HG03097 (cell line): ENCODE data around the gene CRYL1.

Experiments used
- ATAC-seq: cut with Tn5 transposase; IDR thresholded peaks from one replicate; pipeline ENCODE4 v1.9.1; 2021; ENCODE audit not compliant: unreplicated experiment, low FRiP score

The CRYL1 gene

DNA sequence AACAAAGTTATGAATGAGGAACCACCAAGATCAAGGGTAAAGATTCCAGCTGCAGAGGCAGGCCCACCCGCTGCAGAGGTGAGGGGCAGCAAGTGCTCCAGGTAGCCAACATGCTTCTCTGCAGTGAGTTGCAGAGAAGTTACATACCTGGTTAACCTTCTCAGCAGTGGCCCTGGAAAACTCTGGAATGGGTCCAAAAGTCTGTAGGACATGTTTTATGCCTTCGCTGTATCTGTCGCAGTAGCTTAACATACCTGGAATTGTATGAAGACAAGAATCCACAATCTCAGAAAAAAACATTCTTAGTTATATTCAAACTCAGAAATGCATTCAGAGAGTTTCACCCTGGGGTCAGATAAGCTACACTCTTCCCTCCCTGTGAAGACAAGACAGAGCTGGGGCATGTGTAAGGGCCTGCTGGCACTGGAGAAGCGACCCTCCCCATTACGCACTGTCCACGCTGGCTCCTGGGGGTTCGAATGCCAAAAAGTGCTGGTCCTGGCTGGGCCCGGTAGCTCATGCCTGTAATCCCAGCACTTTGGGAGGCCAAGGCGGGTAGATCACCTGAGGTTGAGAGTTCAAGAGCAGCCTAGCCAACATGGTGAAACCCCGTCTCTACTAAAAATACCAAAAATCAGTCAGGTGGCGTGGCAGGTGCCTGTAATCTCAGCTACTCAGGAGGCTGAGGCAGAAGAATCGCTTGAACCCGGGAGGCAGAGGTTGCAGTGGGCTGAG, 121.0 kb downstream of the CRYL1 start:
- no peak for ATAC-seq

DNA sequence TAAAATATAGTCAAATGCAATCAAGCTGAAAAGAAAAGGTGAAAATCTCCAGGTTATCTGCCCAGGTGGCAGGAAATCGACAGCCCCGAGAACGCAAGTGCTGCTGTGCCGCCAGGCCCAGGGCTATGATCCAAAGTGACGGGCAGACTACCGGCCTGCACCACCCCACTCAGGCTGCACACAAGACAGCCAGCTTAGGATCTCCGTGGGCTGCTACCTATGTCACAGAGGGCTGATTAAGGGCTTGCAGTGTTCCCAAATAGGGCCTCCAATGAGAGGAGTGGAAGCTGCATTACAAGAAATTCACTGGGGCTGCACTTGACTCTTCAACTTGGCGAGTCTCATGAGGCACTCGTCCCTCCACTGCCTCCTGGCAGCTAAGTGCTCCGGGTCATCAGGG, 121.8 kb downstream of the CRYL1 start:
- no peak for ATAC-seq

DNA sequence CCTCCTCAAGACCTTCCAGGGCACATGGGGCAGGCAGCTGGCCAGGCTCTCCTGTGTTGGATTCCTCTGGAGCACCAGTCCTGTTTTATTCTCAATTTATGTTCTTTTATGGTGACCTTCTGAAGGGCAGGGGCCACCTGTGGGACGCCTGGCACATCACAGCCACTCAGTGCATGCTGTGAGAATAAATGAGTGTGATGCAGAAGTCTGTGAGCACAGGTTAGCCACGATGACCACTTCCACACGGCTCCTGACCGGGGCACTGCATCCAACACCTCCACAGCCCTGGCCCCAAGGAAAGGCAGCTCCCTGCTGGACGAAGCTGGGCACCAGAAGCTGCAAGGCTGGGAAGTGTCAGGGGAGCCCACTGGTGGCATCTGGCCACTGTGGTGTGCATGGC, 122.8 kb downstream of the CRYL1 start:
- no peak for ATAC-seq

DNA sequence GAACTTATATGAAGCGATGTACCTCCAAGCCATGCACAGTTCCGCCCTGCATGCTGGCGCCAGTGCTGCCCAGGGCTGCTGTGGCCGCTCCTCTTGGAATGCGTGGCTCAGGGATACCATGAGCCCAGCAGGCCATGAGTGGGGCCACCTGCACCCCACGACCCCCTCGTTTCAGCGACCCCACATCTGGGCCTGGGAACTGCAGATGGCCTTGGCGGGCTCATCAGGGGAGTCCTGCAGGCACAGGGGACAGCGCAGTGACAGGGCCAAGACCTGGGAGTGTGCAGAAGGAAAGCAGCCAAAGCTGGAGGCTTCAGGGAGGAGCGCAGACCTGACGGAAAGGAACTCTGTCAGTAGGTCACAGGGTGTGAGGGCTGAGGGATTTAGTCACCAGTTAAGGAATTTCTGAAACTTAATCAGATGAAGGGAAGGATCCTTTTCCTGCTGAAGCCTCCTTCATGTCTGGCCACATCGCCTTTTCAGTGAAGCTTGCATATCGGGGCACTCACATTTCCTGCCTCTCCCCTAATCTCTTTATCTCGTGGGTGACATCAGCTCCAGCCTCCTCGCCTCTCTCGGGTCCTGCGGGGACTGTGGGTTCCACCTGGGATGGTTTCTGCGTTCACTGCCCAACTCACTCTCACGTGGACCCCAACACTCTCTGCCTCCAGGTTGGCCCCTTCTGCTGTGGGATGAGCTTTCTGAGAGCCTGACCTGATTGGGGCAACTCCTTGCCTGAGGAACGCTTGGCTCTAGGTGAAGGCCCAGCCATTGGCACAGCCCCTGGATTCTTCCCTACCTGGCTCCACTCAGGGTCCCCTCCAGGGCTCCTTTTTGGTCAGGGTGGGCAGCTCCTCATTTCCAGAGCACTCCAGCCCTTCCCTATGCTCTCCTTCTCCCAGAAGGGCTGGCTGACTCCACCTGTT, 123.5 kb downstream of the CRYL1 start:
- ATAC-seq: no peak

DNA sequence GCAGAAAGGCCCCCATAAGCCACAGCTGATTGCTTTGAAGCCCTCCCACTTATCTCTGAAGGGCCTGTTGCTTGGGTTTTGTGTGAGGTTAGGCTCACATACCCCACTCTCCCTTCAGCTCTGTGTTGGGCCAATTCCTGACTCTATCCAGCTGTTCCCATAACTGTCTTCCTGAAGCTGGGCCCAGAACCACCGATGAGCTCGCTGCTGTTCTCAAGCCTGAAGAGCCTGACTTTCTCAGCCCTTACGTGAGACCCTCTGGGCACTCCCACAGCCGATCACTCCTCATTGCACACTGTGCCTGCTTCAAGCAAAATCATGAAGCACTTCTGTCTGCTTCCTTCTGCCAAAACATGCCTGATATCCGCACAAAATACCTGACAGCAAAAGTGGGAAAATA, 124.1 kb downstream of the CRYL1 start:
- no peak for ATAC-seq

DNA sequence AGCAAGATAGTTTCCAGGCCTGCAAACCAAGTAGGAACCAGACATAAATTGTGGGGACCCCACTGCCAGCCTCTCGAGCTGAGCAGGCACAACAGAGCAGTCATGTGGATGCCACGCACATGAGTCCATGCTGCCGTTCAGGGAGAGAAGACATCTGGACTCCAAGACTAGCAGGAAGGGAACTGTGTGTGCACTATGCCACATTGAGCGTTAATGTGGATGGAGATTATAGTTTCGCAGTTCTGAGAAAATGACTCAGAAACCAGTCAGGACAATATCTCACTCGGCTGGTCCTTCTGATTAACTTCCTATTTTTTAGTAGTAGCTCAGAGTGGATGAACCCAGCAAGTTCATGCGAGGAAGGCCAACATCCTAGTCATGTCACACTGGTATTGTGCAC, 124.9 kb downstream of the CRYL1 start:
- no peak for ATAC-seq

DNA sequence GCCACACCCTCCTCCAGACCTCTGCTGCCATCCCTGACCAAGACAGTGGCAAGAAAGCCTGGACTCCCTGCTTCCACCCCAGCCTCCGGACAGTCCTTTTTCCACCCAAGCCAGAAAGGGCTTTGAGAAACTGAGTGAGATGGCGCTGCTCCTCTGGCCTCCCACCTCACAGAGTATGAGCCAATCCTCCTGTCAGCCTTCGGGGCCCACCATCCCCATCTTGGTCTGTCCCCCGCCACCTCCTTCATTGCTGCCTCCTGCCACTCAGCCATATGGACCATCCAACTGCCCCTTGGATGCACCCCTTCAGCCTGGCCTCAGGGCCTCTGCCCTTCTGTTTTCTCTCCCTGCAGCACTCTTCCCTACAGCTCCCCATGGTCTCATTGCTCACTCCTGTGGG, 125.7 kb downstream of the CRYL1 start:
- ATAC-seq: no peak

DNA sequence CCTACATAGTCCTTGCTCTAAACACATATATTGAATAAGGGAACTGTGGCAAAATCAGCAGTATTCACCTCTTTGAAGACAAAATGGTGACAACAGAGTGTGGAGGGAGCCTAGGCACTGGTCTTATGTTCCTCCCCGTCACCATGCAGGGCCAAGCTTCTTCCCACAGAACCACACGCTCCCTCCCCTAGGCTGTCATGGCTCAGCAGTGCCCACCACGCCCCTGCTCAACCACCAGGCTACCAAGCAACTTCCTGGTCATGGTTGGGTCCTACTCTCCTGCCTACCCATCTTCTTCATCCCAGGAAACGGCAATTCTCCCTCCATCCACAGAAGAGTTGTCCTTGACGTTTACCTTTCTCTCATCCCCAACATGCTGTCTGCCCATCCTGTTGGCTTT, 126.1 kb downstream of the CRYL1 start:
- ATAC-seq: no peak

DNA sequence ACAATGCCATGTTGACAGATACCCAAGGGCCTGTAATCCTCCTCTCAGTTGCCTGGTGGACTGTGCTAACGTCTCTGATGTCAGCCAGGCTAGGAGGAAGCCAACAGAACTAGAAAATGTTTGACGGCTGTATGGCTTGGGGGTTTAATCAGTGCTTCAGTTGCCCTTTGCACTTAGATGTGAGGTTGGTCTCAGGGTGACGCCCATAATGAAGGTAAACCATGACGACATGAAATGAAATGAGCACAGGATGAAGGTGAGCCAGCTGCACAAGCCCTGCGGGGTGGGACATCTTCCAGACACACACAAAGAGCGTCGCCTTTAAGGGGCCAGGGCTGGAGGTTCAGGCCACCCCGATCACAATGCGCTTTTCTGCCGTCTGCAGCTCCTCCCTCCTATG, 127.2 kb downstream of the CRYL1 start:
- no peak for ATAC-seq

DNA sequence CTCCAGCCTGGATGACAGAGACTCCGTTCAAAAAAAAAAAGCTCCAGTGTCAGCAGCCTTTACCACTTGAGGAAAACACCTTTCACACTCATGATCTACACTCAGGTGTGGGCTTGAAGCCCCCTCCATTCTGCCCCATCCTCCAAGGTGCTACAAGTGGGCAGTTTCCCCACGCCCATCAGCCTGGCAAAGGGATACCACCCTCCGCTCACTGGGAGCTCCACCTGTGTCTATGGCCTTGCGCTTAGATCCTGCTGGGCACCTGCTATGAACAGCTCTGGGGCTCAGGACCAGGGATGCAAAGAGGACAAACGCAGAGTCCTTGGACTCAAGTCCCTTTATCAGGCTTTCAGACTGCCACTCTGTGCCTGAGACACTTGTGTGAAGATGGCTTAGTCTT, 127.8 kb downstream of the CRYL1 start:
- no peak for ATAC-seq

DNA sequence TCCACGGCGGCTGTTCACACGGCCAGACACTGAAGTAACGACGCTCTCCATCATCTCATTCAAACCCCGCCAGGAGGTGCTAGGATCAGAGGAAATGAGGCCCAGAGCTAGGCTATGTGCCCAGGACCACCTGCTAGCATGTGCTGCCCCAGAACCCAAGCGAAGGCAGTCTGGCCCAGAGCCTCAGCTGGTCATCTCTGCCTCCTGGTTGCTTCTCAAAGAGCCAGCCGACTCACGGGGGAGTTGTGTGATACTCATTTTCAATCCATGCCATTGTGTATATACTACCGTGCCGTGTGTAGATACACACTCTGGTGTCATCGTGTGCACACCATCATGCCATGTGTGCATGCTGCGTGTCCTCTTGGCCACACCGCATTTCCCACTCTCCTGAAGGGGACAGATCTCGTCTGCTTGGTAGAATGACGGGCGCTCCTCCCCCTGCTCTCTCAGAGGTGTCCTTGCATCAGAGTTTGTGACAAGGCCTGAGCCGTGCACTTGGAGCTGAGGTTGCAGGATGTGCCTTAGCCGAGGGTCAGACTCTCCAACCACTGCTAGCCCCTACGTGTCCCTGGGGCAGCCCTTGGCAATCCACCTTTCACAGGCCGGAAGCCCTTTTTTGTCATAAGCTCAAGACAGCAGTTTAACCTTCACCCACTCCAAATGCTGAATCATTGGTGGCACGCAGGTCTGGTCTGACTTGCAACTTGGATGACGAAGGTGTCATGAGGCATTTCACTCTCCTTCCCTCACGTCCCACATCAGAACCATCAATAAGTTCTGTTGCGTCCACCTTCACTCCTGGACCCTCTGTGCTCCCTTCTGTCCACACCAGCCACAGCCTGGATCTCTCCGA, 130.4 kb downstream of the CRYL1 start:
- ATAC-seq: no peak

DNA sequence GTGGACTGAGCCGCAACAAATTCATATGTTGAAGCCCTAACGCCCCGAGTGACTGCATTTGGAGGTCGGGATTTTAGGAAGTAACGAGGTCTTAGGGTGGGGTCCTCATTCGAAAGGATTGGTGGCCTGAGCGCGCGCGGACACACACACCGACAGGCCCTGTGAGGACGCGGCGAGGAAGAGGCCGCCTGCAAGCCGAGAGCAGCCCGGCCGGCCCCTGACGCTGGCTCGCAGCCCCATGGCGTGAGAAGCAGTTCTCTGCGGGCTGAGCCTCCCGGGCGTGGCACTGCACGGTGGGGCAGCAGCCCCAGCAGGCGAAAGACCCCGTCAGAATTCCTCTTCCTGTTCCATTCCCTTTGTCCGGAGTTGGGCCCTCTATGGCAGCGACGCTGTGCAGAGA, 131.2 kb downstream of the CRYL1 start:
- ATAC-seq: no peak

DNA sequence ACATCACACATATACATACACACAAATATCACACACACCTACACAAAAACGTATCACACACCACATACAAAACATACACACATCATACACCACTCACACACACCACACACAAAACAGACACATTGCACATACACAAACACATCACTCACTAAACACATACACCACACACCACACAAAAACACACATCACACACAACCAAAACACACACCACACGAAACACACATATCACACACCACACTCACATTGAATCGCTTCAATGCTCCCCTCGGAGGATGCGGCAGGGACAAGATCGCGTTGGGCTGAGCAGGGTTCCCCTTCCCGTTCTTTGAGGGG, 131.5 kb downstream of the CRYL1 start:
- ATAC-seq: no peak

DNA sequence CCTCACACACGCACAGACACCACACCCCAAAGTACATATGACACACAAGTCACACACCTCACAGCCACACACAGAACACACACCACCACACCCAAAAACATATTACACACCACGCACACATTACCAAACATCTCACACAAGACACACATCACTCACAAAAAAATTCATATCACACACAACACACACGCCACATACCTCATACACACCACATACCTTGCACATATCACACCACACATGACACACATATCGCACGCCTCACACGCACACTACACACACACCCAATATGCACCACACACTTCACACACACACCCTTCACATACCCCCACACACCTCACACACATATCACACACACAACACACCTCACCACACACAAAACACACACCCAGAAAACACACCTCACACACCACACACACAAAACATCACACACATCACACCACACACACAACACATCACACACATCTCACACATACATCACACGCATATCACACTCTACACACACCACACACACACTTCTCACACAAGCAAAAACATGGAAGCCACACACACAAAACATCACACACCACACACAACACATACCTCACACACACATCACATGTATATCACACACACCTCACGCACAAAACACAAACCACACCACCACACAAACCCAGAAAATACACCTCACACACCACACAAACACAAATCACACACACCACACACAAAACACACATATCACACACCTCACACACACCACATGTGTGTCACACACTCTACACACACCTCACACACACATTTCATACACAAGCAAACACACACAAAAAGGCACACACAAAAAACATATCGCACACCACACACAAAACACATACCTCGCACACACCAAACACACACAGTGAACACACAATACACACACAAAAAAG, 132.1 kb downstream of the CRYL1 start:
- no peak for ATAC-seq

DNA sequence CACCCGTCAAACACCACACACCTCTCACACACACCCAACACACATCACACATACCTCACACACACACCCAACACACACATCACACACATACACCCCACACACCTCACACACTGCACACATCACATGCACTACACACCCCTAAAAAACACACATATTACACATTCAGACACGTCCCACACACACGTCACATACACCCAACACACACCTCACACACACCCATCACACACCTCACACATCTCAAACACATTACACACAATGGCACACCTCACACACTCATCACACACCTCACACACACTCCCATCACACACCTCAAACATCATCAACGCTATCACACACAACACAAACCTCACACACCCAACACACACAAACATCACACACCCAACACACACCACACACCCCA, 133.1 kb downstream of the CRYL1 start:
- no peak for ATAC-seq

DNA sequence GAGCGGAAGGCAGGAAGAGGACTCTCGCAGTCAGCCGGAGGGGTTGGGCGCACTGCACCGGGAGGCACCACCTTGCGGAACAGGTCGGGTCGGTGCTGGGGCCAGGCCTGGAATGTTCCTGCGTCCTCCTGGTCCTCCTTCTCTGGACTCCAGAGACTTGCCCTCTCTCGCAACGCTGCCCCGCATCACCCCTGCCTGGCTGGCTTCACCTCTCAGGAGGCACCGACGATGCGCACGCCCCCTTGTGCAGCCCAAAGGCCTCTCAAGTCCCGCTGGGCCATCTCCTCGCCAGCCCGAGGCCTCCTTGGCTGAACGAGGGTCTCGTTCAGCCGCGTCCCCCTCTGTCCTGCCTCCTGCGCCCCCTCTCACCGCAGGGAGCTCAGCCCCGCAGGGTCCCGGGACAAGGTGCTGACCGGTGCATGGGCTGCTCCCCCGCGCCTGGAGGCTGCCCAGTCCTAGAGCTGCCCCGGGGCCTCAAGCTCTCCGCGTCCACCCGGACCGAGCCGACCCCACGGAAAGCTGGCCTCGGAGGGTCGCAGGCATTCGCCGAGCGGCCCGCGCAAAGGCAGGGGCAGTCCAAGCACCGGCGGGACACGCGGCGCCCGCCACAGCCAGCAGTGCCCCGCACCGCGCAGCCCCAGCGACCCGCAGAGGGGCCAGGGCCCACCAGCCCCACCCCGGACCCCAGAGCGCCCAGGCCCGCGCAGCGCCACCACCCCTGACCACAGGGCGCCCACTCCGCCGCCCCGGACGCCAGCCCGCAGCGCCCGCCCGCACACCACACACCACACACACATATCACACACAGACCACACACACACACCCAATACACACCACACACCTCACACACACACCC, 133.8 kb downstream of the CRYL1 start:
- ATAC-seq: no peak

DNA sequence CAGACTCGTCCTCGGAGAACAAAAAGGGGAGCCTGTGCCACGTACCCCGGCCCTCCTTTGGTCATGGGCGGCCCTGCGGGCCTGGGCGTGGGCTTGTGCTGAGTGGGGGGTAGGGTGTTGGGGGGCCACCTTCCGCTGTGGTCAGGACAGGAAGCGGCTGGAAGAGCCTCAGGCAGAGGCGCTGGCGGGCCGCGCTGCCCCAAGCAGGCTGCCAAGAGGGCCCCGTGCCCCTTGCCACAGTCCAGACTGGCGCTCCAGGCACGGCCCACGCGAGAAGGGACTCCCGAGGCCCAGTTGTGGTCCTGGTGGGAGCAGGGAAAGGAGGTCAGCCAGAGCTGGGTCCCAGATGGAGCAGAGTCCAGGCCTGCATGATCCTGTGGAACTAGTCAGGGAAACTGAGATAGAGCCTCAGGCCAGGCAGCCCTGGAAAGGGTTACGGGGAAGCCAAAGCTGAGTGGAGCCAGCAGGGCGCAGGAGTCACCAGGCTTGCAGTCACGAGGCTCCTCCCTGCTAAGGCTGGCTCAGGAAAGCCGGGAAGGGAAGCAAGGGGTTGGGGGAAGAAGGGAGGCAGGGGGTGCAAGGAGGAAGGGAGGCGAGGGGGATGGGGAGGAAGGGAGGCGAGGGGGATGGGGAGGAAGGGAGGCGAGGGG, 135.0 kb downstream of the CRYL1 start:
- no peak for ATAC-seq

DNA sequence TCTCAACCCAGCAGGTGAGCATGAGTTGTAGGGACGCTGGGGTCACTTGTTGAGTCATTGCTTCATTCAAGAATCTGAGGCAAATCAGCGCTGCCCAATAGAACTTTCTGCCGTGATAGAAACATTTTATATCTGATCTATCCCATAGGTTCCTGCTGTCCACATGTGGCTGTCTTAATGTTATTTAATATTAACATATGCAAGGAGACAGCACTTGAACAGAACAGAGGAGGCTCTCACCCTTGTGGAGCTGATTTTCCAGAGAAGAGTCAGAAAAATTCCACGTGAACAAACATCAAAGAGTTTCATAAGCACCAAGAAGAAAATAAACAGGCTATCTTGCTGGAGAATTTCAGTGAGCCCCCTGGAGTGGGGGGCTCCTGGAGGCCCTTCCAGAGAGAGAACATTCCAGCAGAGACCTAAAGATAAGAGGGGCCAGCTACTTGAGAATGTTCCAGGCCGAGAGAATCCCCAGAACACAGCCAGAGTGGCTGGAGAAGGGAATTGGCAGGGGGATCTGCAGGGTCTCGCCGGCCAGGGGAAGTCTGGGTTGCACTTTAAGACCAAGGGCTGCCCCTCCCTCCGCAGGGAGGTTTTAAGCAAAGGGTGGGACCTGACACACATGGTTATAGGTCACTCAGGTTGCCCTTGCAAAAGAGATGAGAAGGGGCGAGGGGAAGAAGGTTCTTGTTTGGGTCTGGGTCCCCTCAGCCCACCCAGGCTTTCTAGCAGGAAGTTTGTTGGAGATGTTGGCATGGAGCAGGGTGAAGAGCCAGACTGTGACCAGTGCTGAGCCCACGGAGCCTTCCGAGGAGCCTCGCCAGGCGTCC, 135.7 kb downstream of the CRYL1 start:
- ATAC-seq: no peak
